LHCN-M2 (cell line): ENCODE results near the gene ZNF865. TPM values are rescaled to one million over a fixed set of nuclear protein-coding genes. Genes with fewer than 3 reads are reported as not detected.

ENCODE experiments used
- DNase-seq: peaks from one replicate; pipeline ENCODE4 v3.0.0-alpha.2; 2012; ENCODE audit warnings: low read depth
- total RNA-seq: library from RNA; depleted of rRNA; stranded (reverse); fragments of >200 nt; gene quantifications from 2 replicates; pipeline ENCODE4 v1.2.3, GENCODE V29; 2014

The ZNF865 gene
- total RNA-seq, 1 experiment from 2014 or later: 2.2 TPM

GRCh38 chr19:55605207-55605636, 225 bp upstream of the ZNF865 start:
- DNase-seq: peak; percentile 96

DNA sequence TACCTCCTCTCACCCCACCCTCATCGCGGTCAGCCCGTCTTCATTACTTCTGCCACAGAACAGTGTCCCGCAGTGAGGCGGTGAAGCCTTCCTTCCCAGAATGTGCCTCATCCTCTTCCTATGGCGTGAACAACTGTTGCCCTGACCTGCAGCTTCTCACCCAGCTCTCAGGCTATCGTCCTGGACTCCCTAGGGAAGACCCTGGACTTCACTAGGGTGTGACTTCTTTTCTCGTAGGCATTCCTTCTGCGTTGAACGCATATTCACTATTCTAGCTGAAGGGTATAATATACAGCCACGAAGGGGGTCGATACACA, 982 bp downstream of the ZNF865 start:
- DNase-seq: no peak

DNA sequence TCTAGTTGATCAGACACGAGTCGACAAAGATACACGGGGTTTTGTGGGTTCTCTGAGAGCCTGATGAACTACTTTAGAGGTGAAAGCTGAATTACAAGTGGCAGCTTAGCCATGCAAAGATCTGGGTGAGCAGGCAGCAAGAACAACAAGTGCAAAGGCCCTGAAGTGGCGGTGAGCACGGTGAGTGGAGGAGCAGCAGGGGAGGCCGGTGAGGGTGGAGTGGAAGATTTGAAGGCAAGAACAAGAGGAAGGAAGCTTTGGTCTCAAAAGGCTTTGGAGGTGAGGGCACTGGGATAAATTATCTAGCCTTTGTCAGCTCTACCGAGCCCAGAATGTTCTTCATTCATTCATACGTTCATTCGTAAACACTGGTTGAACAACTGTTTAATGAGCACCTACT, 1.4 kb downstream of the ZNF865 start:
- no peak for DNase-seq

DNA sequence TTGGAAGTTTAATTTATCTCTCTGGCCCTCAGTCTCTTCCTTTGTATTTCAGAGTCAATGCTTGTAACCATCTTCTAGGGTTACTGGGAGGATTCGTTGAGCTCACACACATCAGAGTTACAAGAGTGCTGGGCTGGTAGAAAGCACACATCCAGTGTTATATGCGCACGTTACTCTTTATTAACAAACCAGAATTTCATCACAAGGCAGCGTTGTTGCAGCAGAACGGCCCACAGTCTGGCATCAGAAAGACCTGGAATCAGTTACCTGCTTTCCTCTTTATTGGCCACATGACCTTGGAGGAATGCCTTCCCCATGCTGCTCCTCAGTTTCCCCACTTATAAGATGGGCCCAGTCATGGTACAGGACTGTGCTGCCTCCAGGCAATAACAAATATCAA, 3.9 kb downstream of the ZNF865 start:
- DNase-seq: no peak

DNA sequence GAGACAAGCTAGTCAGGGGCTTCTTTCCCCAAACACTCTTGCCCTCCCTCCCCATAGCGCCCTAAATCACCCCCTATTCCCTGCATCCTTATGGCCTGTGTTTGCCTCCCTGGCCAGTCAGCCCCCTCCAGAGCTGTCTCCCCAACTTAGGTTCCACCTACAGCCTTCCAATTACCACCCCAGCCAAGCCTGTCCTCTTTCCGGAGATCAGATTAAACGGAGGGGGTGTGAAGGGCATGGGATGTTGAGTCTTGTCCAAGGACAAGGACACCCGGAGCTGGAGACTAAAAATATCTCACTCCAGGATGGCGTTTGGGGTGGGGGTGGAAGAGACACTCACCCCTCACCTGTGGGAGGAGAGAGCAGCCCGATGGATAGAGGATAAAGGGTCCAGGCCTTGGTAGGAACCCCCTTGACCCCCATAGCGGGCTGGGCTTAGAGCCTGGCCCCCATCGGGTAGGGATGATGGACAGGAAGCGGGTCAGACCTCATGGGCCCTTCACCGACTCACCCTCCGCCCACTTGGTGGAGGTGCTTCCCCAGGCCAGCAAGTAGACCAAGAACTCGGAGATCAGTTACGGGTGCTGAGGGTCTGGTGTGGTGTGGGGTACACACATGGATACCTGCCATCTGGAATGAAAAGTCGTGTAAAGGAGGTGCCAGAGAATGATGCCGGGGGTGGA, 6.0 kb downstream of the ZNF865 start:
- no peak for DNase-seq

DNA sequence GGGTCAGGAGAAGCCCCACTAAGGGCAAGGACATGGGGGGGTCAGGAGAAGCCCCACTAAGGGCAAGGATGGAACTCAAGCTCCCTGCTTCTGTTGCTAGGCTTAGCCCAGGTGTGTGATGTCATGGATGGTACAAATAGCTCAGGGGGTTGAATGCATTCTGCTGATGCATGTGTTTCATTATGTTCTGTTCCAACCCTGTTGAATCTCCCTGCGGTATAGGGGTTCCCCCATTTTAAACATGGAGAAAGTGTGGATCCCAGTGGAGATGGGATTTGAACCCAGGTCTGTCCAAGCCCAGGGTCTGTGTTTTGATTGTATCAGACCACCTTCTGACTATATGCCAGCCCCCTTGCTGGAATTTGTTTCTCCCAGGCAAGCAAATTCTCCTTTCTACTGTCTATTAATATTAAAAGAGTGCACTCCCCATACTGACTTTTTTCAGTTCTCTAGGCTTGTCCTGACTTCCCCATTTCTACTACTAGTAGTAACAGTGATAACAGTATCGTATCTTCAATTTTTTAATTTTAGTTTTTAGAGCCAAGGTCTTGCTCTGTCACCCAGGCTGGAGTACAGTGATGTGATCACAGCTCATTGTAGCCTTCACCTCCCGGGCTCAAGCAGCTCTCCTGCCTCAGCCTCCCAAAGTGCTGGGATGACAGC, 6.7 kb downstream of the ZNF865 start:
- DNase-seq: no peak

DNA sequence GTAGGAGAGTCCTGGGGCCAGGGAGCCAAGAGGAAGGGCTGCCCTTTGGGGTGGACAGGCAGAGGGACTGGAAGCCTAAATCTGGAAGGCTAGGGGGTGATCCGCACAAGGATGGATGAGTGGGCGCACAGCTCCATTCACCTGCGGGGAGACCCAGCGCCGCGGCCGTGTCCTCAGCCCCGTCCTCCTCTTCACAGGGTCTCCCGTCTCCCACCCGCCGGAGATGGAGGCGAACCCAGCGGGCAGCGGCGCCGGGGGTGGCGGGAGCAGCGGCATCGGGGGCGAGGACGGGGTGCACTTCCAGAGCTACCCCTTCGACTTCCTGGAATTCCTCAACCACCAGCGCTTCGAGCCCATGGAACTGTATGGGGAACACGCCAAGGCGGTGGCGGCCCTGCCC, 7.9 kb downstream of the ZNF865 start:
- no peak for DNase-seq

DNA sequence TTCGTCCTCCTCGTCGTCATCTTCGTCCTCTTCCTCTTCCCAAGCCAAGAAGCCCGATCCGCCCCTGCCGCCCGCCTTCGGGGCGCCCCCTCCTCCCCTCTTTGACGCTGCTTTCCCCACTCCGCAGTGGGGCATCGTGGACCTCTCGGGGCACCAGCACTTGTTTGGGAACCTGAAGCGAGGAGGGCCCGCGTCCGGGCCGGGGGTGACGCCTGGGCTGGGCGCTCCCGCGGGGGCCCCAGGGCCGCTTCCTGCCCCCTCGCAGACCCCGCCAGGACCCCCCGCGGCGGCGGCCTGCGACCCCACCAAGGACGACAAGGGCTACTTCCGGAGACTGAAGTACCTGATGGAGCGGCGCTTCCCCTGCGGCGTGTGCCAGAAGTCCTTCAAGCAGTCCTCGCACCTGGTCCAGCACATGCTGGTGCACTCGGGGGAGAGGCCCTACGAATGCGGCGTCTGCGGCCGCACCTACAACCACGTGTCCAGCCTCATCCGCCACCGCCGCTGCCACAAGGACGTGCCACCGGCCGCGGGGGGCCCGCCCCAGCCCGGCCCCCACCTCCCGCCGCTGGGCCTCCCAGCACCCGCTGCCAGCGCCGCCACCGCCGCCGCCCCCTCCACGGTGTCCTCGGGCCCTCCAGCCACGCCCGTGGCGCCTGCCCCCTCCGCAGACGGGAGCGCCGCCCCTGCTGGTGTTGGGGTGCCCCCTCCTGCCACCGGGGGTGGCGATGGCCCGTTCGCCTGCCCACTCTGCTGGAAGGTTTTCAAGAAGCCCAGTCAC, 8.7 kb downstream of the ZNF865 start:
- DNase-seq: no peak

- no peak for DNase-seq
These were observed 9.5 kb downstream of the ZNF865 start for GRCh38 chr19:55614711-55615542.

- DNase-seq: no peak
These were observed 10.3 kb downstream of the ZNF865 start for GRCh38 chr19:55615543-55616394.

DNA sequence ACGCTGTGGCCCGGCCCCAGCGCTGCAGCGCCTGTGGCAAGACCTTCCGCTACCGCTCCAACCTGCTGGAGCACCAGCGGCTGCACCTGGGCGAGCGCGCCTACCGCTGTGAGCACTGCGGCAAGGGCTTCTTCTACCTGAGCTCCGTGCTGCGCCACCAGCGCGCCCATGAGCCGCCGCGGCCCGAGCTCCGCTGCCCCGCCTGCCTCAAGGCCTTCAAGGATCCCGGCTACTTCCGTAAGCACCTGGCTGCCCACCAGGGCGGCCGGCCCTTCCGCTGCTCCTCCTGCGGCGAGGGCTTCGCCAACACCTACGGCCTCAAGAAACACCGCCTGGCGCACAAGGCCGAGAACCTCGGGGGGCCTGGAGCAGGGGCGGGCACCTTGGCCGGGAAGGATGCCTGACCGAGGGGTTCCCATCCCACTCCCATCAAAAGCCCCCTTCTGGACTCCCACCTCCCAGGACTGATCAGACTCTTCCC, 11.0 kb downstream of the ZNF865 start:
- no peak for DNase-seq

- DNase-seq: no peak
These were observed 12.0 kb downstream of the ZNF865 start for GRCh38 chr19:55617426-55617825.

- DNase-seq: no peak
These were observed 13.0 kb downstream of the ZNF865 start for GRCh38 chr19:55618426-55618825.

DNA sequence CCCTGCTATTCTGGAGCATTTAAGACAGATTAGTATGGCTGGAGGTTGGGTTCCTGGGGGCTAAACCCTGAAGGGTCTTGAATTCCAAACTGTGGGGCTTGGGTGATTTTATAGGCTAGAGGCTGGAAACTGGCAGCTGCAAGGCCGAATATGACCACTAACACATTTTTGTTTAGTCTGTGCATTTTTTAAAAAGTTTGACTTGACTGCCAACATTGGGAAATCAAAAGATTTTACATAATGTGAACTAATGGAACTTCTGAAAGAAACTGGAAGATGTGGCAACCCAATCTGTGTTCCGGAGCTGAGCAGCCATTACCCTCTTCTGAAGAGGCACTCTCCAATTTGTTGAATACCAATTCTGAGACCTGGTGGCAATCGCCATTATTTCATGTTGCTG, 13.8 kb downstream of the ZNF865 start:
- DNase-seq: no peak

DNA sequence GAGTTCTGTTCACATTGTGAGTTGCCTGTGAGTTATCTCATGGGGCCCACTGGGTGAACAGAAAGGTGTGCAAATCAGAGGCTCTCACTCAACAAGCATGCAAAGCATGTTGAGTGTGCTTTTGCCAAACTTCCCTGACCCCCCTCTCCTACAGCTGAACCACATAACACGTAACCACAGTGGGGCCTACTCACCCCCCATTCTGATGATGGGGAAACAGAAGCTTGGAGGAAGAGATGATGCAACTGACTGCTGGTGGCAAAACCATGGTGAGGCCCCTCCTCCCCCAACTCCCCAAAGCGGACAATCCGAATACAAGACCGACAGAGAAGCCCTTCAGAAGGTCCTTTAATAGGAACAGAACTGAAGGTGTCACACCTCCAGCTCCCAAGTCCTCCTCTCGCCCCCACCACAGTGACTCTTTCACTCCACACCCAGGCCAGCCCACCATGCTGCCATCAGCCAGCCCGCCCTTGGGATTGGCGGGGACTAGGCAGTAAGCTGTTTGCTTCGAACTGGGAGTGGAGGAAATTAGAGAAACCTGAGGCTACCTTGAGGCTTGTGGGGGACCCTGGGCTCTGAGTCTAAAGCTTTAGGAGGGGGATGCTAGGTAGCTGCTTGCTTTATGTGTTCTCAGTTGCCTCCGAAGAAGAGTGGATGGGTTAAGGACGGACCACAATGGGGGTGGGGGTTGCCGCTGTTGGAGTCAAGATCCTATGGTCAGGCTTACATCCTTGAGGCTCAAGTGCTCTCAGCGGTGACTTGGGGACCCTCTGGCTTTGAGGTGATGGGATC, 15.2 kb downstream of the ZNF865 start:
- no peak for DNase-seq

GRCh38 chr19:55621205-55621672, 15.8 kb downstream of the ZNF865 start:
- DNase-seq: no peak

- no peak for DNase-seq
These were observed 16.3 kb downstream of the ZNF865 start for GRCh38 chr19:55621673-55622231.

GRCh38 chr19:55622242-55622969, 17.0 kb downstream of the ZNF865 start:
- no peak for DNase-seq

DNA sequence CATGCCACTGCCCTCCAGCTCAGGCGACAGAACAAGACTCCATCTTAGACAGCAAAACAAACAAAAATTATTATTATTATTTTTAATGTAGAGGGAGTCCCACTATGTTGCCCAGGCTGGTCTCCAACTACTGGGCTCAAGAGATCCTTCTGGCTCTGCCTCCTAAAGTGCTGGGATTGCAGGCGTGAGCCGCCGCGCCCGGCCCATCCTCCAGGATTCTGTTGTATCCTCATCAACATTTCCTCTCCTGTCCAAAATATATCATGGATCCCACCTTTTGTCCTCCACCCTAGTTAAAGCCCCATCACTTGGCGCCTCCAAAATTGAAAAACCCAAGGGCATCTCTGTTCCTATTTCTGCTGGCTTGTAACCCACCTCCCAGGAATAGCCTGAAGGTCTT, 17.7 kb downstream of the ZNF865 start:
- DNase-seq: no peak
